ENCODE results near the gene ACTN1.

The ACTN1 gene

GRCh38 chr14:68964300-68965093 lies 14.6 kb downstream of the ACTN1 start:
- no peaks in the 10 kb centered on the region for H3K27me3 ChIP-seq (ENCODE audit: control insufficient read depth, insufficient read depth, low read length)
- H3K36me3 ChIP-seq (ENCODE audit: control insufficient read depth, insufficient read depth, low read length) = no peaks in the 10 kb centered on the region
- no peak overlapping the region for H3K9ac ChIP-seq (ENCODE audit: low read length)
- H3K27ac ChIP-seq (ENCODE audit: low read depth, low read length) = peak overlapping the region; percentile 69
- peaks cover 74% of the 10 kb centered on the region for H3K4me1 ChIP-seq (ENCODE audit: control insufficient read depth, insufficient read depth, low read length)
- H3K4me3 ChIP-seq (ENCODE audit: low read length) = peak overlapping the region; percentile 5

- Histone ChIP-seq H3K27ac (ENCODE audit: low read depth, low read length) (peak overlapping the region; percentile 73), H3K27me3 (ENCODE audit: control insufficient read depth, insufficient read depth, low read length) (no peaks in the 10 kb centered on the region), H3K4me3 (ENCODE audit: low read length) (no peak overlapping the region), H3K36me3 (ENCODE audit: control insufficient read depth, insufficient read depth, low read length) (peaks cover under 1% of the 10 kb centered on the region), H3K9ac (ENCODE audit: low read length) (no peak overlapping the region), H3K4me1 (ENCODE audit: control insufficient read depth, insufficient read depth, low read length) (peaks cover 73% of the 10 kb centered on the region)
Measured at GRCh38 chr14:68962681-68963080, 16.4 kb downstream of the ACTN1 start.

DNA sequence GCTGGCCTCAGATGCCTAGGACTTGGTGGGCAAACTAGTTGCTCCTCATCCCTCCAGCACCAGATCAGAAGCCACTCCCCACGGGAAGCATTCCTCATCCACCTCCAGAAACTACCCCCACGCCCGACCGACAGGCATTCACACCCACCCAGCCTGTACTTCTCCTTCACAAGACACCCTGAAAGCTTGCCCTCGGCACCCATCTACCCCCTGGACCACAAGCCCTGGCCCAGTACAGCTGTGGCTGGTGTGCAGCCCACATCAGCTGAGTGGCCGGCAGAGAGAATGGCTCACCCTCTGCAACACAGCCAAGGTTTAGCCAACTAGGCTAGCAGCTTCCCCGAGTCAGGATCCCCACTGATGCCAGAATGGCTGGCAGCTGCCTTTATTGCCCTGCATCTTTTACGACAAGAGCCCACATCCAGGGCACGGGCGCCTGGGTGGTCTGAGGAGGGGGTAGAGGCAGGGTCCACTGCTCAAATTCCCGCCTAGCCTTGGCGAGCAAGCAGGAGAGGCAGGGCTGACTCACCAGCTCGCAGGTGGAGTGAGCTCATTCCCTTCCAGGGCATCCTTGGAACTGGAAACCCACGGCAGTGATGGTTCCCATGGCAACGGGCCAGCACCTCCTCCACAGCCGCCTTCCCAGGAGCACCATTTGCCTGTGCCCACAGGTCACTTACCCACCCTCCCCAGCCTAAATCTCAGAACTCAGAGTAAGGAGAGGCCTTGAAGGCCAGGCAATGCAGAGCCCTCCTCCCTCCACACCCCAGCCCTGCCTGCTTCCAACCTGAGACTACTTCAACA lies 17.1 kb downstream of the ACTN1 start:
- Histone ChIP-seq H3K9ac (ENCODE audit: low read length) (no peak overlapping the region), H3K4me1 (ENCODE audit: control insufficient read depth, insufficient read depth, low read length) (peaks cover 73% of the 10 kb centered on the region), H3K27me3 (ENCODE audit: control insufficient read depth, insufficient read depth, low read length) (no peaks in the 10 kb centered on the region), H3K4me3 (ENCODE audit: low read length) (no peak overlapping the region), H3K36me3 (ENCODE audit: control insufficient read depth, insufficient read depth, low read length) (peaks cover 6% of the 10 kb centered on the region), H3K27ac (ENCODE audit: low read depth, low read length) (peak overlapping the region; percentile 73)

DNA sequence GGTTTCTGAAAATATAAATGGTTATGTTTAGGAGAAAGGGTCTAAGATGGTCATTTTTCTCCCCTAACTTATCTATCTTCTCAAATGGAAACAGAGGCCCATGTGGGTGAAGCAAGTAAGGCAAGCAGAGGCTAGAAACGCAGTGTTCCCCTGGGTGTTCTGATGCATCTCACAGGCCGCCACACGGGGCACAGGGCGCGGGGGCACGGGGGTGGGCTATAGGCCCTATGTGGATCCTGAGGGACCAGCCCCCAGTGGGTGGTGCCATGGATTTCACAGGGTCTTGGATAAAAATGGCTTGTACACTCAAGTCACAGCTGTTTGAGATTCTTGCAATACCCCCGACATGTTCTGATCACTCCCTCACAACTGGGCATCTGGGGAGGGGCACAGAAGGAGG lies 17.7 kb downstream of the ACTN1 start:
- no peak overlapping the region for H3K9ac ChIP-seq (ENCODE audit: low read length)
- peak overlapping the region; percentile 73 for H3K27ac ChIP-seq (ENCODE audit: low read depth, low read length)
- H3K4me1 ChIP-seq (ENCODE audit: control insufficient read depth, insufficient read depth, low read length) = peaks cover 73% of the 10 kb centered on the region

GRCh38 chr14:68960123-68960522 lies 19.0 kb downstream of the ACTN1 start:
- no peak overlapping the region for H3K9ac ChIP-seq (ENCODE audit: low read length)
- peaks cover 74% of the 10 kb centered on the region for H3K4me1 ChIP-seq (ENCODE audit: control insufficient read depth, insufficient read depth, low read length)
- peak overlapping the region; percentile 86 for H3K27ac ChIP-seq (ENCODE audit: low read depth, low read length)
- no peaks in the 10 kb centered on the region for H3K27me3 ChIP-seq (ENCODE audit: control insufficient read depth, insufficient read depth, low read length)
- no peak overlapping the region for H3K4me3 ChIP-seq (ENCODE audit: low read length)
- H3K36me3 ChIP-seq (ENCODE audit: control insufficient read depth, insufficient read depth, low read length) = peaks cover 6% of the 10 kb centered on the region

More for the DNA sequence above, 17.7 kb downstream of the ACTN1 start:
- Histone ChIP-seq H3K4me3 (ENCODE audit: low read length) (no peak overlapping the region), H3K27me3 (ENCODE audit: control insufficient read depth, insufficient read depth, low read length) (no peaks in the 10 kb centered on the region), H3K36me3 (ENCODE audit: control insufficient read depth, insufficient read depth, low read length) (peaks cover 6% of the 10 kb centered on the region)

- H3K4me3 ChIP-seq (ENCODE audit: low read length) = no peak overlapping the region
- no peak overlapping the region for H3K9ac ChIP-seq (ENCODE audit: low read length)
- H3K4me1 ChIP-seq (ENCODE audit: control insufficient read depth, insufficient read depth, low read length) = peaks cover 70% of the 10 kb centered on the region
- peak overlapping the region; percentile 86 for H3K27ac ChIP-seq (ENCODE audit: low read depth, low read length)
- H3K36me3 ChIP-seq (ENCODE audit: control insufficient read depth, insufficient read depth, low read length) = peaks cover 6% of the 10 kb centered on the region
- H3K27me3 ChIP-seq (ENCODE audit: control insufficient read depth, insufficient read depth, low read length) = no peaks in the 10 kb centered on the region
Measured at GRCh38 chr14:68959035-68959434, 20.1 kb downstream of the ACTN1 start.

DNA sequence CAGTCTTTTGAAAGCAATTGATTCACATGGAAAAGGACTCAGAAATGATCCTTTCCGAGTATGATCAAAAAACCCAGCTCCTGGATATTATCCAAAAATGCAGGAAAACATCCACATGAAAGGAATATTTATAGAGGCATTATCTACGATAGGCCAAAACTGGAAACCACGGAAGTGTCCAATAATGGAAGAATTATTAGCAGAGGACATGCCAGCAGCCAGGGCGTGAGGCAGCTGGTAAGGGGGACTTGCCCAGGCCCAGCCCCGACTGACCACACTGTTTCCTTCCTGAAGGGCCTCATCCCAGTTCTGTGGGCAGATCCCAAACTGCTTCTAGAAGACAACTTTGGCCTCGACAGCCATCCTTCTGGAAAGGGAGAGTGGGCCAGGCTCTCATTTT lies 20.5 kb downstream of the ACTN1 start:
- peaks cover 66% of the 10 kb centered on the region for H3K4me1 ChIP-seq (ENCODE audit: control insufficient read depth, insufficient read depth, low read length)
- no peak overlapping the region for H3K9ac ChIP-seq (ENCODE audit: low read length)
- peak overlapping the region; percentile 86 for H3K27ac ChIP-seq (ENCODE audit: low read depth, low read length)
- H3K27me3 ChIP-seq (ENCODE audit: control insufficient read depth, insufficient read depth, low read length) = no peaks in the 10 kb centered on the region
- H3K4me3 ChIP-seq (ENCODE audit: low read length) = no peak overlapping the region
- peaks cover 6% of the 10 kb centered on the region for H3K36me3 ChIP-seq (ENCODE audit: control insufficient read depth, insufficient read depth, low read length)

GRCh38 chr14:68957775-68958174 lies 21.3 kb downstream of the ACTN1 start:
- Histone ChIP-seq H3K4me3 (ENCODE audit: low read length) (no peak overlapping the region), H3K36me3 (ENCODE audit: control insufficient read depth, insufficient read depth, low read length) (peaks cover 6% of the 10 kb centered on the region), H3K27me3 (ENCODE audit: control insufficient read depth, insufficient read depth, low read length) (no peaks in the 10 kb centered on the region), H3K9ac (ENCODE audit: low read length) (no peak overlapping the region), H3K27ac (ENCODE audit: low read depth, low read length) (peak overlapping the region; percentile 86), H3K4me1 (ENCODE audit: control insufficient read depth, insufficient read depth, low read length) (peaks cover 69% of the 10 kb centered on the region)

GRCh38 chr14:68956724-68957123 lies 22.4 kb downstream of the ACTN1 start:
- Histone ChIP-seq H3K27me3 (ENCODE audit: control insufficient read depth, insufficient read depth, low read length) (no peaks in the 10 kb centered on the region), H3K9ac (ENCODE audit: low read length) (no peak overlapping the region), H3K36me3 (ENCODE audit: control insufficient read depth, insufficient read depth, low read length) (peaks cover 6% of the 10 kb centered on the region), H3K4me1 (ENCODE audit: control insufficient read depth, insufficient read depth, low read length) (peaks cover 64% of the 10 kb centered on the region), H3K27ac (ENCODE audit: low read depth, low read length) (peak overlapping the region; percentile 86), H3K4me3 (ENCODE audit: low read length) (no peak overlapping the region)

GRCh38 chr14:68955851-68956179 lies 23.3 kb downstream of the ACTN1 start:
- H3K27ac ChIP-seq (ENCODE audit: low read depth, low read length) = peak overlapping the region; percentile 86
- peaks cover 6% of the 10 kb centered on the region for H3K36me3 ChIP-seq (ENCODE audit: control insufficient read depth, insufficient read depth, low read length)
- H3K27me3 ChIP-seq (ENCODE audit: control insufficient read depth, insufficient read depth, low read length) = no peaks in the 10 kb centered on the region
- peaks cover 70% of the 10 kb centered on the region for H3K4me1 ChIP-seq (ENCODE audit: control insufficient read depth, insufficient read depth, low read length)
- peak overlapping the region; percentile 2 for H3K4me3 ChIP-seq (ENCODE audit: low read length)
- H3K9ac ChIP-seq (ENCODE audit: low read length) = no peak overlapping the region

DNA sequence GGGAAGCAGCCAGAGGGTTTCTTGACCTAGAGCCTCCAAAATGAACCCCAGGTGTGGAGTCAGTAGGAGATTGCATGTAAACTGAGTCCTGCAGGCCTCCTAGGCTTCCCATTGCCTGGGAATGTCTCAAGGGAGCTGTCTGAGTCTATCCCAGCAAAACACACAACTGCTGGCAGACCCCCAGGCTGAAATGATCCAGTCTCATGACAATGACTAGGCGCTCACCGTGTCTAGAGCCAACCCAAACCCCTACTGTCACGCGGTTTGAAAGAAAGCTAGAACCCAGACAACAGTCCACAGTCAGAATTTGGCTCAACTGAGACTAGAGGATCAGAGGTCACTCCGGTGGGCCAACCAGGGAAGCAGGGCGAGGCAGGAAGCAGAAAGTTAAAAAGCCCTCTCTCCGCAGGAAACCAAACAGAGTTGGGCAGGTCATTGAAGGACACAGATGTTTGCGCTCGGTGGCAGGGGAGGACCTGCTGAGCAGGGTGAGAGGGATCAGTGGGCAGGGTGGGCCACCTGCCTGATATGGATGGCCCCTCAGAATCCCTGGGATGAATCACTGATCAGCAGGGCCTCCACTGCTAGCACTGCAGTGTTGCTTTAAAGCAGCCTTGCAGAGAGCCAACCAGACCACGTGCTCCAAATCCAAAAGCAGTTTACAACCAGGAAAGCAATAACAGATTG lies 23.8 kb downstream of the ACTN1 start:
- Histone ChIP-seq H3K4me3 (ENCODE audit: low read length) (peak overlapping the region; percentile 2), H3K27ac (ENCODE audit: low read depth, low read length) (peak overlapping the region; percentile 86), H3K36me3 (ENCODE audit: control insufficient read depth, insufficient read depth, low read length) (peaks cover 6% of the 10 kb centered on the region), H3K4me1 (ENCODE audit: control insufficient read depth, insufficient read depth, low read length) (peaks cover 73% of the 10 kb centered on the region), H3K27me3 (ENCODE audit: control insufficient read depth, insufficient read depth, low read length) (no peaks in the 10 kb centered on the region), H3K9ac (ENCODE audit: low read length) (no peak overlapping the region)

GRCh38 chr14:68953196-68953555 lies 25.9 kb downstream of the ACTN1 start:
- H3K4me1 ChIP-seq (ENCODE audit: control insufficient read depth, insufficient read depth, low read length) = peaks cover 77% of the 10 kb centered on the region
- no peak overlapping the region for H3K9ac ChIP-seq (ENCODE audit: low read length)
- peak overlapping the region; percentile 56 for H3K4me3 ChIP-seq (ENCODE audit: low read length)
- H3K36me3 ChIP-seq (ENCODE audit: control insufficient read depth, insufficient read depth, low read length) = peaks cover 6% of the 10 kb centered on the region
- H3K27me3 ChIP-seq (ENCODE audit: control insufficient read depth, insufficient read depth, low read length) = no peaks in the 10 kb centered on the region
- H3K27ac ChIP-seq (ENCODE audit: low read depth, low read length) = peak overlapping the region; percentile 90
